ENCODE measurements around the gene VAV3. TPM values are rescaled to one million over a fixed set of nuclear protein-coding genes. Genes with fewer than 3 reads are reported as not detected.
A peak's percentile ranks its signal among the peaks of the same experiment; 100 is the strongest.
"Not testable (repeated sequence)": the region's sequence is repeated elsewhere in the genome, so short reads cannot be mapped to it uniquely, and the experiment has no call there.

VAV3 gene
- total RNA-seq, result 1 to 10 TPM; 5.4 to 8.8 (median 5.8) TPM

- Mint-ChIP-seq H3K4me1 (ENCODE audit: low read depth) (peaks cover 28% of the 10 kb centered on the region), H3K4me3 (peak within 1 kb of the TSS; percentile 90), H3K36me3 (ENCODE audit: insufficient read depth) (no peaks in the 10 kb centered on the region), H3K27me3 (ENCODE audit: low read depth) (peaks cover 3% of the 10 kb centered on the region), H3K9me3 (no peaks in the 10 kb centered on the region)
- peak; percentile 43 for DNase-seq
- ATAC-seq, result peak; percentile 54 to 55
These were observed at the start of gene VAV3 for GRCh38 chr1:107965110-107965991. Gene VAV3, minus strand, starts transcription at chr1:107965180. Its CDS starts 311 bp downstream, at chr1:107964869.

DNA sequence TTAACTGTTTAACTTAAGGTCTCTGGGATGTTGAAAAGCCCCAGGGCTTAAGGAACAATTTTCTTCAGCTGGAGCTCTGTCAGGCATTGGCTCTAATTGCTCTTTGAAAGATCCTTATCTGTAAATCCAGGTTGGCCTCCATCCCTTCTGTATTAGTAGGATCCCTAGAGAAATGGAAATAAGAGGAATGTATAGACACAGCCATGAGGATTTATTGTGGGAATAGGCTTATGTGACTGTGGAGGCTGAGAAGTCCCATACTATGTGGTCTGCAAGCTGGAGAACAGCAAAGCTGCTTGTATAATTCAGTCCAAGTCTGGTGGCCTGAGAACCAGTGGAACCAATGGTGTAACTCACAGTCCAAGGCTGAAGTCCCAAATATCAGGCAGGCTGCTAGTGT, 47.6 kb upstream of the VAV3 start:
- ATAC-seq (no peak), DNase-seq (no peak)
- Mint-ChIP-seq H3K4me1 (ENCODE audit: low read depth) (peaks cover 17% of the 10 kb centered on the region), H3K36me3 (ENCODE audit: insufficient read depth) (no peaks in the 10 kb centered on the region), H3K27me3 (ENCODE audit: low read depth) (no peaks in the 10 kb centered on the region), H3K9me3 (no peaks in the 10 kb centered on the region), H3K4me3 (no peak overlapping the region)

DNA sequence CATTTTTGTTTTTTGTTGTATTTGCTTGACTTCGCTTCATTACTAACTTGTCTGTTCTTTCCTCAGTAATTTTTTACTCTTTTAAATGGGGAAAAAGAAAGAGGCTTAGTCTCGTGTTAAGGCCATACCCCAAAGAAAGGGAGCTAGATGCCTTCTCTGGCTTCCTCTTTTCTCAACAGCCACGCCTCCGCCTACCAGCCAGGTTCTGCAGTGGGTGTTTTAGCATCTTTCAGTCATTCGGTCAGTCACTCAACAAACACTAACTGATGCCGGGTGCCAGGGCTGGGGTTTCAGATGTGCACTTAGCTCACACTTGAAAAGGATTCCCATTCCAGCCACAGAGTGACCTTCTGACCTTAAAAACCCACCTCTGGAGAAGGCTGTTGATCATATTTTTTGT, 46.3 kb upstream of the VAV3 start:
- ATAC-seq, result no peak
- H3K4me3 Mint-ChIP-seq, result no peak overlapping the region
- no peaks in the 10 kb centered on the region for H3K9me3 Mint-ChIP-seq
- no peaks in the 10 kb centered on the region for H3K36me3 Mint-ChIP-seq (ENCODE audit: insufficient read depth)
- H3K4me1 Mint-ChIP-seq (ENCODE audit: low read depth), result peaks cover 14% of the 10 kb centered on the region
- no peak for DNase-seq
- H3K27me3 Mint-ChIP-seq (ENCODE audit: low read depth), result no peaks in the 10 kb centered on the region

DNA sequence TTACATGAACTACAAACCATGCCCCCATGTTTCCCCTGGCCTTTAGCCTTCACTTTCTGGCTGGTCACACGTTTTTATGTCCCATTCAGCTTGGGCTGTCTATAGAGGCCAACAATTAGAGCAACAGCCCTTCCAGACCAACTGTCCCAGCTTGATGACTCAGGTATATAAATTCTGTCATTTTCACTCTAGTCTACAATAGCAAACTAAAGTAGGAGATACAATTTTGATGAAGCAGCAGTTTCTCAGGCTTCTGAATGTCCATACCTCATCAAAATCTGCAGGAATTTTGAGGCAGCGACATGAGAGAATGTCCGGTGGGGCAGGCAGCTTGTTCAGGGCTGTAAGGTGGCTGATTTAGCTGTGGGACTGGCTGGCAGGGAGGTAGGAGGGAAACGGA, 45.6 kb upstream of the VAV3 start:
- H3K4me1 Mint-ChIP-seq (ENCODE audit: low read depth), result peaks cover 14% of the 10 kb centered on the region
- no peaks in the 10 kb centered on the region for H3K36me3 Mint-ChIP-seq (ENCODE audit: insufficient read depth)
- ATAC-seq, result no peak
- DNase-seq, result no peak
- no peaks in the 10 kb centered on the region for H3K9me3 Mint-ChIP-seq
- no peaks in the 10 kb centered on the region for H3K27me3 Mint-ChIP-seq (ENCODE audit: low read depth)
- H3K4me3 Mint-ChIP-seq, result no peak overlapping the region

DNA sequence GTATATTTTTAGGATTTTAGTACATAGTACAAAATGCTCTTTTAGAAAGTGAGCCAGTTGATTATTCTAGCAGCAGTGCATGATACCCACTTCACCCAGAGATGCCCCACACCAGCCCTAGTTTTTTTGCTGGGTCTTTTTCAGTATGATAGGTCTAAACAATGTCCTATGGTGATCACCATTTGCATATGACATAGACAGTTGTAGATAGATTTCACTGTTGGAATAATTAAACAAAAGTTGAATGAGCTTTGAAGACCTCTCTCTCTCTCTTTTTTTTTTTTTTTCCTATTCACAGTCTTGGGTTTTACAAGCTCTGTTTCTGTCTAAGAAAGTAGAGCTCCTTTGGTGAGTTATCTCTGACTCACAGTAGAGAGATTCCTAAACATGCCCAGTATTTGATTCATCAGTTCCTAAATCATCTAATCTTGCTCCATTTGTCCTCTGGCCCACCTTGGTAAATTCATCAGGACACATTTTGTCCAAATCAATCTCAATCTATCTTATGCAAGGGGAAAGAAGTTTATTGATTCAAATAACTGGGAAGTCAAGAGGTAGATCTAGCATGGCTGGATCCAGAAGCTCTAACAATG, 44.7 kb upstream of the VAV3 start:
- Mint-ChIP-seq H3K36me3 (ENCODE audit: insufficient read depth) (no peaks in the 10 kb centered on the region), H3K4me3 (no peak overlapping the region), H3K4me1 (ENCODE audit: low read depth) (peaks cover 14% of the 10 kb centered on the region), H3K27me3 (ENCODE audit: low read depth) (no peaks in the 10 kb centered on the region), H3K9me3 (peaks cover 4% of the 10 kb centered on the region)
- DNase-seq (no peak), ATAC-seq (peak; percentile 54 to 62)

DNA sequence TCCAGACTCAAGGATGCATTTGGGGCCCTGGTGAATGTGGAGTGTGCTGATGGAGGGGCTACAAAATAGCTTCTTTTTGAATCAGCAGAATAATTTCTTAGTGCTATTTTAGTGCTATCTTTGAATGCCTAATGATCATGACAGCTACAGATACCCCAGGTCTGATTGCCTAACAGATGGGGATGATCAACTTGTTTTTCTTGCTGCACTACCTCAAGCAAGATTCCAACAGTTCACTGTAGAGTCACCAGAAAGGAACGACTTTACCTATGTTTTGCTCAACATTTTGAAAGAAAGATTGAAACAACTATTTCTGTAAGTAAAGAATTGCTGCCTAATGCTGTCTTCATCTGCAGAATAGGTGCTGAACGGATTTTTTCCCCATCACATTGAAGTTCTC, 42.6 kb upstream of the VAV3 start:
- ATAC-seq (no peak), DNase-seq (no peak)
- Mint-ChIP-seq H3K4me3 (no peak overlapping the region), H3K27me3 (ENCODE audit: low read depth) (no peaks in the 10 kb centered on the region), H3K4me1 (ENCODE audit: low read depth) (peaks cover 14% of the 10 kb centered on the region), H3K36me3 (ENCODE audit: insufficient read depth) (no peaks in the 10 kb centered on the region), H3K9me3 (peaks cover 4% of the 10 kb centered on the region)

DNA sequence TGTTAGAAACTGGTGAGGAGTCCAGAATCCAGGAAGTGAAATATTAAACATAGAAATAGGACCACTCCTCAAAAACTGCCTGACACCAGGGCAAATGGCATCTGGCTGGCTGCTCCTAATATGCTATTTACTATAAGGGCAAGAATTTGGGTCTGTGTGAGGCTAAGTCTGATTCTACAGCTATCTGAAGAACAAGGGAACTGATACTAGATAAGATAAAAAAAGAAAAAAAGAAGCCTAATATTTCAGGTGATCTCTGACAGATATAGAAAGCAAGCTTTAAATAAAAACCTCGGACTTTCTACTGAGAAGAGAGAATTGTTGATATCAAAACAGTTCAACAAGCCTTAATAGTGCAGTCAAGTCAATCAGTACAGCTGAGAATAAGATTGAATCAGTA, 42.1 kb upstream of the VAV3 start:
- no peak for ATAC-seq
- no peaks in the 10 kb centered on the region for H3K27me3 Mint-ChIP-seq (ENCODE audit: low read depth)
- H3K4me3 Mint-ChIP-seq, result no peak overlapping the region
- H3K9me3 Mint-ChIP-seq, result peaks cover 4% of the 10 kb centered on the region
- no peak for DNase-seq
- peaks cover 14% of the 10 kb centered on the region for H3K4me1 Mint-ChIP-seq (ENCODE audit: low read depth)
- H3K36me3 Mint-ChIP-seq (ENCODE audit: insufficient read depth), result no peaks in the 10 kb centered on the region

DNA sequence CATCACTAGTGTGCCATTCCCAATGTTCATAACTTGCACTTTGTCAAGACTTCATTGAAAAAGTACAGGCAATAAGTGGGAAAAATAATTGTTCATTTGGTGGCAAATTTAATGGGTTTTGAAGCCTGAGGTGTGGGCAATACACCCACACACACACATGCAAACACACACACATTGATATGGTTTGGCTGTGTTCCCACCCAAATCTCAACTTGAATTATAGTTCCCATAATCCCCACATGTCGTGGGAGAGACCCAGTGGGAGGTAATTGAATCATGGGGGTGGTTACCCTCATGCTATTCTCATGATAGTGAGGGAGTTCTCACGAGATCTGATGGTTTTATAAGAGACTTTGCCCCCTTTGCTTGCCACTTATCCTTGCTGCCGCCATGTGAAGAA, 39.9 kb upstream of the VAV3 start:
- H3K27me3 Mint-ChIP-seq (ENCODE audit: low read depth); DNase-seq; H3K4me3 Mint-ChIP-seq; H3K9me3 Mint-ChIP-seq; ATAC-seq; H3K36me3 Mint-ChIP-seq (ENCODE audit: insufficient read depth): not testable (repeated sequence)
- peaks cover 11% of the 10 kb centered on the region for H3K4me1 Mint-ChIP-seq (ENCODE audit: low read depth)

DNA sequence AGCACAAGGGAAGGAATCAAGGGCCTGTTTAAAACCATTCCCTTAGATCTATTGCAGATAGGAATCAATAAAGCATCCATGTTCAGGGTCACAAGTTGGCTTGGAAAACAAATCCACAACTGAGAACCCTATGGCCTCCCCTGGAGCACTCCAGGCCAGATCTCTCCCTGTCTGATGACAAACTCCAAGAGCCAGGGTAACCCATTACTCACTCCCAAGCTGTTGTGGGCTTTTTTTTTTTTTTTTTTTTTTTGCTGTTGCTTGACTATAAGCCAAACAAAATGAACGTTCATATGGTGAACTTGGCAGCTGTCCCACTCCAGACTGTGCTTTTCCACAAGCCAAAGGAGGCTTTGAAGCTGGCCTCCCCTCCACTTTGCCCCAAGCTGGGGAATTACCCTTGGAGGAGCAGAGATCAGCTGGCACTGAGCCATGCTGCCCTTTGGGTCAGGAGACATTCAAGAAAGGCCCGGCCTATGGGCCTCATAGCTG, 35.7 kb upstream of the VAV3 start:
- peaks cover 4% of the 10 kb centered on the region for H3K9me3 Mint-ChIP-seq
- no peaks in the 10 kb centered on the region for H3K36me3 Mint-ChIP-seq (ENCODE audit: insufficient read depth)
- no peak for DNase-seq
- H3K4me3 Mint-ChIP-seq, result no peak overlapping the region
- H3K4me1 Mint-ChIP-seq (ENCODE audit: low read depth), result no peaks in the 10 kb centered on the region
- H3K27me3 Mint-ChIP-seq (ENCODE audit: low read depth), result no peaks in the 10 kb centered on the region
- no peak for ATAC-seq

DNA sequence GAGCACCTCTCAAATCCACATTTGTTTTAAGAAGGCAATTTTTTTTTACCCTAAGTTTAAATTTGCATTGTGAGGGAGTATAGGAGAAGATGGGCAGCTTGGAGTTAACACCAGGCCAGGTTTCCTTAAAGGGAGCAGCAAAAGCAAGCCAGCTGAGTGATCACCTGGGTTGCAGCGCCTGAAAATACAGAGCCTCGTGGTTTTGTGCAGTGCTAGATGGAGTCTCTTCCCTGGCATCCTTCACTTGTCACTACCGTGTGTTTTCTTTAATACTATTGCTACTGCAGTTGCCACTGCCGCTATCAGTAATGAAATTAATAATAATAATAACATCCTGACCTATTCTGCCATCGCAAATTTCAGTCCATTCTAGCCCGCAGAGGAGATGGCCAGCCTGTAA, 35.2 kb upstream of the VAV3 start:
- peaks cover 2% of the 10 kb centered on the region for H3K9me3 Mint-ChIP-seq
- ATAC-seq (no peak), DNase-seq (no peak)
- no peaks in the 10 kb centered on the region for H3K36me3 Mint-ChIP-seq (ENCODE audit: insufficient read depth)
- no peak overlapping the region for H3K4me3 Mint-ChIP-seq
- no peaks in the 10 kb centered on the region for H3K4me1 Mint-ChIP-seq (ENCODE audit: low read depth)
- peaks cover 1% of the 10 kb centered on the region for H3K27me3 Mint-ChIP-seq (ENCODE audit: low read depth)

DNA sequence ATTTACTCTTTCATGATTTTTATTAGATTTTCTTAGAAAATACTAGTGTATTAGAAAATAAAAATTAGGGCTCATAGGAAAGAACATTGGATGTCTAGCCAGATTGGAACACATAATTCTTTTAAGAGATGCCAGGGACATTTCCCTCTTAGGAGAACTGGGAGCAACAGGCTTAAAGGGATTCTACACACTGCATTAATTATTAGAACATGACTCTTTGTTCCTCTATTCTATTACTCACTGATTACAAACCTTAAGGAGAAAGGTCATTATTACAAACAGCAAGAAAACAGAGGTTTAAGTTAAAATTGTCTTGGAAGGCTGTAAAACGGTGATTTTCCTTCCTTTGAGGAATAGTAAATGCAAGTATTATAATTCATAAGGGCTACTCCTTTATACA, 32.9 kb upstream of the VAV3 start:
- Mint-ChIP-seq H3K9me3 (no peaks in the 10 kb centered on the region), H3K4me1 (ENCODE audit: low read depth) (no peaks in the 10 kb centered on the region), H3K4me3 (no peak overlapping the region), H3K27me3 (ENCODE audit: low read depth) (peaks cover 1% of the 10 kb centered on the region), H3K36me3 (ENCODE audit: insufficient read depth) (no peaks in the 10 kb centered on the region)
- ATAC-seq, result no peak
- DNase-seq, result no peak

DNA sequence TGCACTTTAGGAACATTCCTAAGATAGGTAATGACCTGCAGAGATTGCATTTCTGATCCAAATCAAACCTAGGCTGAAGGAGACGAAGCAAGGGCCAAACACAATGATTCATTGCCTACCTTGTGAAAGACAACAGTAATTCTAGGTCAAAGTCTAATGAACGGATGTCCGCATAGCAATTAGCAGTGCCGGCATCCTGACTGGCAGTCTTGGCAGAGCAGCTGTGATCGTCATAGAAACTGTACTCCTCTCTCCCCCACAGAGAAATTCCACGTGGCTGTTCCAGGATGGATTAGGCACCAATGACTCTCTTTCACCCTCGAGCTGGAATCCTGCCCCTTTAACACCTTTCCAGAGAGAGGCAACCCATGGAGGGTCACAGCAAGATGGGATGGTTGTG, 28.9 kb upstream of the VAV3 start:
- no peak overlapping the region for H3K4me3 Mint-ChIP-seq
- no peak for ATAC-seq
- DNase-seq, result no peak
- no peaks in the 10 kb centered on the region for H3K9me3 Mint-ChIP-seq
- H3K36me3 Mint-ChIP-seq (ENCODE audit: insufficient read depth), result no peaks in the 10 kb centered on the region
- no peaks in the 10 kb centered on the region for H3K4me1 Mint-ChIP-seq (ENCODE audit: low read depth)
- H3K27me3 Mint-ChIP-seq (ENCODE audit: low read depth), result peaks cover 1% of the 10 kb centered on the region

GRCh38 chr1:107992347-107992746, 27.4 kb upstream of the VAV3 start:
- DNase-seq (no peak), ATAC-seq (no peak)
- Mint-ChIP-seq H3K36me3 (ENCODE audit: insufficient read depth) (no peaks in the 10 kb centered on the region), H3K9me3 (no peaks in the 10 kb centered on the region), H3K4me3 (no peak overlapping the region), H3K27me3 (ENCODE audit: low read depth) (peaks cover 1% of the 10 kb centered on the region), H3K4me1 (ENCODE audit: low read depth) (no peaks in the 10 kb centered on the region)

- no peaks in the 10 kb centered on the region for H3K9me3 Mint-ChIP-seq
These were observed 26.5 kb upstream of the VAV3 start for GRCh38 chr1:107991371-107992066.

More at GRCh38 chr1:107991371-107992066, 26.5 kb upstream of the VAV3 start:
- DNase-seq (no peak), ATAC-seq (no peak)
- H3K4me3 Mint-ChIP-seq, result no peak overlapping the region
- no peaks in the 10 kb centered on the region for H3K36me3 Mint-ChIP-seq (ENCODE audit: insufficient read depth)
- H3K4me1 Mint-ChIP-seq (ENCODE audit: low read depth), result no peaks in the 10 kb centered on the region
- peaks cover 1% of the 10 kb centered on the region for H3K27me3 Mint-ChIP-seq (ENCODE audit: low read depth)
